NCI-H2107 treated with DMSO at 0.1 percent for 48 hours (cell line): ENCODE measurements around the gene CEBPG.

Source experiments
- DNase-seq: peaks from one replicate; lab custom pipeline; 2025; ENCODE audit not compliant: unreplicated experiment; lab: John Stamatoyannopoulos, UW

CEBPG gene

GRCh38 chr19:33394723-33395560 is 21.4 kb downstream of the CEBPG start:
- no peak for DNase-seq

- DNase-seq: no peak
Observed at GRCh38 chr19:33395561-33396550, 22.3 kb downstream of the CEBPG start.

- DNase-seq: no peak
Observed at GRCh38 chr19:33396701-33397535, 23.4 kb downstream of the CEBPG start.

- no peak for DNase-seq
Observed at GRCh38 chr19:33397536-33398360, 24.2 kb downstream of the CEBPG start.

GRCh38 chr19:33398361-33399060 is 25.0 kb downstream of the CEBPG start:
- no peak for DNase-seq

- no peak for DNase-seq
Observed at GRCh38 chr19:33399081-33399744, 25.7 kb downstream of the CEBPG start.

GRCh38 chr19:33399745-33400681 is 26.5 kb downstream of the CEBPG start:
- no peak for DNase-seq

GRCh38 chr19:33400856-33401682 is 27.6 kb downstream of the CEBPG start:
- no peak for DNase-seq

- no peak for DNase-seq
Observed at GRCh38 chr19:33401683-33402420, 28.3 kb downstream of the CEBPG start.

- no peak for DNase-seq
Observed at GRCh38 chr19:33402421-33403220, 29.1 kb downstream of the CEBPG start.

GRCh38 chr19:33403221-33403972 is 29.9 kb downstream of the CEBPG start:
- no peak for DNase-seq

GRCh38 chr19:33403973-33404304 is 30.4 kb downstream of the CEBPG start:
- DNase-seq: no peak

GRCh38 chr19:33404506-33405253 is 31.2 kb downstream of the CEBPG start:
- no peak for DNase-seq

GRCh38 chr19:33405254-33405552 is 31.7 kb downstream of the CEBPG start:
- DNase-seq: no peak
